ENCODE results near the gene COQ8B. TPM values are rescaled to one million over a fixed set of nuclear protein-coding genes. Genes with fewer than 3 reads are reported as not detected.

COQ8B gene
- total and polyA plus RNA-seq, 2 donors from 2014 or later, result 45.8 to 55.3 TPM

GRCh38 chr19:40705950-40706619 is 10.6 kb downstream of the COQ8B start:
- intact Hi-C loops (cut with DNase I), result no loop called here
- H3K27me3 ChIP-seq (ENCODE audit: control insufficient read depth, insufficient read depth, low read length), result no peaks in the 10 kb centered on the region
- no peak for TF ChIP-seq CTCF (IDR thresholded peaks at IDR 0.05; ENCODE audit: borderline replicate concordance, extremely low read depth, insufficient read depth)
- FAIRE-seq (no peak), DNase-seq (no peak)
- H3K9me3 ChIP-seq (ENCODE audit: control insufficient read depth in 2 of 3, insufficient read depth in 1 of 3, low read length in 3 of 3), result no peaks in the 10 kb centered on the region
- H3K4me1 ChIP-seq (ENCODE audit: control insufficient read depth in 2 of 3, insufficient read depth in 2 of 3, low read depth in 1 of 3, low read length in 3 of 3), result no peaks in the 10 kb centered on the region
- H3K27ac ChIP-seq (ENCODE audit: low read depth in 2 of 2, low read length in 2 of 2), result no peak overlapping the region
- H3K36me3 ChIP-seq (ENCODE audit: control insufficient read depth in 2 of 3, insufficient read depth in 3 of 3, low read length in 3 of 3), result peaks cover 6 to 16% (median 15%) of the 10 kb centered on the region in 3 donors
- no peak overlapping the region for H3K4me3 ChIP-seq (ENCODE audit: low read length in 3 of 3)
- H3K9ac ChIP-seq (ENCODE audit: low read length in 3 of 3), result no peak overlapping the region

- intact Hi-C loops (cut with DNase I), result no loop called here
- Histone ChIP-seq H3K9me3 (ENCODE audit: control insufficient read depth in 2 of 3, insufficient read depth in 1 of 3, low read length in 3 of 3) (no peaks in the 10 kb centered on the region), H3K27me3 (ENCODE audit: control insufficient read depth, insufficient read depth, low read length) (no peaks in the 10 kb centered on the region), H3K4me3 (ENCODE audit: low read length in 3 of 3) (no peak overlapping the region), H3K36me3 (ENCODE audit: control insufficient read depth in 2 of 3, insufficient read depth in 3 of 3, low read length in 3 of 3) (peaks cover 6 to 15% (median 14%) of the 10 kb centered on the region in 3 donors), H3K4me1 (ENCODE audit: control insufficient read depth in 2 of 3, insufficient read depth in 2 of 3, low read depth in 1 of 3, low read length in 3 of 3) (no peaks in the 10 kb centered on the region), H3K9ac (ENCODE audit: low read length in 3 of 3) (no peak overlapping the region), H3K27ac (ENCODE audit: low read depth in 2 of 2, low read length in 2 of 2) (no peak overlapping the region)
- no peak for DNase-seq
- FAIRE-seq, result no peak
- TF ChIP-seq CTCF (IDR thresholded peaks at IDR 0.05; ENCODE audit: borderline replicate concordance, extremely low read depth, insufficient read depth), result no peak
These were observed 11.4 kb downstream of the COQ8B start for GRCh38 chr19:40705362-40705651.

GRCh38 chr19:40704491-40705361 is 12.0 kb downstream of the COQ8B start:
- Histone ChIP-seq H3K27me3 (ENCODE audit: control insufficient read depth, insufficient read depth, low read length) (no peaks in the 10 kb centered on the region), H3K4me3 (ENCODE audit: low read length in 3 of 3) (no peak overlapping the region), H3K9me3 (ENCODE audit: control insufficient read depth in 2 of 3, insufficient read depth in 1 of 3, low read length in 3 of 3) (no peaks in the 10 kb centered on the region), H3K27ac (ENCODE audit: low read depth in 2 of 2, low read length in 2 of 2) (no peak overlapping the region), H3K36me3 (ENCODE audit: control insufficient read depth in 2 of 3, insufficient read depth in 3 of 3, low read length in 3 of 3) (peaks cover 6 to 15% (median 14%) of the 10 kb centered on the region in 3 donors), H3K9ac (ENCODE audit: low read length in 3 of 3) (no peak overlapping the region), H3K4me1 (ENCODE audit: control insufficient read depth in 2 of 3, insufficient read depth in 2 of 3, low read depth in 1 of 3, low read length in 3 of 3) (no peaks in the 10 kb centered on the region)
- intact Hi-C loops (cut with DNase I), result no loop called here
- no peak for TF ChIP-seq CTCF (IDR thresholded peaks at IDR 0.05; ENCODE audit: borderline replicate concordance, extremely low read depth, insufficient read depth)
- DNase-seq (no peak), FAIRE-seq (no peak)
